Muscle of arm (tissue), 14 donors: Measurements from ENCODE around the gene AXIN2. TPM values are rescaled to one million over a fixed set of nuclear protein-coding genes. Genes with fewer than 3 reads are reported as not detected.

Source experiments
- DNase-seq: peaks from one replicate; pipeline ENCODE4 v3.0.0-alpha.2; 2013
- long read RNA-seq, 11 donors: transcript quantifications; one replicate each; lab custom pipeline, GENCODE V29; 2026
- polyA plus RNA-seq, 12 donors: library from polyadenylated mRNA; unstranded; fragments of 120-200 nt; gene quantifications; one replicate each; pipeline ENCODE4 v1.2.1, GENCODE V29; 2013; ENCODE audit not compliant: insufficient read length in 12 of 12

Gene AXIN2, protein sequence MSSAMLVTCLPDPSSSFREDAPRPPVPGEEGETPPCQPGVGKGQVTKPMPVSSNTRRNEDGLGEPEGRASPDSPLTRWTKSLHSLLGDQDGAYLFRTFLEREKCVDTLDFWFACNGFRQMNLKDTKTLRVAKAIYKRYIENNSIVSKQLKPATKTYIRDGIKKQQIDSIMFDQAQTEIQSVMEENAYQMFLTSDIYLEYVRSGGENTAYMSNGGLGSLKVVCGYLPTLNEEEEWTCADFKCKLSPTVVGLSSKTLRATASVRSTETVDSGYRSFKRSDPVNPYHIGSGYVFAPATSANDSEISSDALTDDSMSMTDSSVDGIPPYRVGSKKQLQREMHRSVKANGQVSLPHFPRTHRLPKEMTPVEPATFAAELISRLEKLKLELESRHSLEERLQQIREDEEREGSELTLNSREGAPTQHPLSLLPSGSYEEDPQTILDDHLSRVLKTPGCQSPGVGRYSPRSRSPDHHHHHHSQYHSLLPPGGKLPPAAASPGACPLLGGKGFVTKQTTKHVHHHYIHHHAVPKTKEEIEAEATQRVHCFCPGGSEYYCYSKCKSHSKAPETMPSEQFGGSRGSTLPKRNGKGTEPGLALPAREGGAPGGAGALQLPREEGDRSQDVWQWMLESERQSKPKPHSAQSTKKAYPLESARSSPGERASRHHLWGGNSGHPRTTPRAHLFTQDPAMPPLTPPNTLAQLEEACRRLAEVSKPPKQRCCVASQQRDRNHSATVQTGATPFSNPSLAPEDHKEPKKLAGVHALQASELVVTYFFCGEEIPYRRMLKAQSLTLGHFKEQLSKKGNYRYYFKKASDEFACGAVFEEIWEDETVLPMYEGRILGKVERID
- 10 to 100 TPM in 11 of 12 donors, not detected in 1; 11.0 to 40.4 (median 19.7) TPM for polyA plus RNA-seq
- long read RNA-seq, donor 1, partial matches to known transcripts: 0 of 1 reads
- long read RNA-seq, donor 1, other reads (novel, unspliced or antisense): 0 of 1 reads
- long read RNA-seq, donor 2, full-length matches to known transcripts: 3 of 3 reads
- long read RNA-seq, donor 2, partial matches to known transcripts: 0 of 3 reads
- long read RNA-seq, donor 2, other reads (novel, unspliced or antisense): 0 of 3 reads
- long read RNA-seq, donor 3: 0 reads
- long read RNA-seq, donor 4, partial matches to known transcripts: 0 of 1 reads
- long read RNA-seq, donor 4, other reads (novel, unspliced or antisense): 0 of 1 reads
- long read RNA-seq, donor 5, full-length matches to known transcripts: 1 of 8 reads
- long read RNA-seq, donor 5, partial matches to known transcripts: 7 of 8 reads
- long read RNA-seq, donor 5, other reads (novel, unspliced or antisense): 0 of 8 reads
- long read RNA-seq, donor 6, partial matches to known transcripts: 0 of 1 reads
- long read RNA-seq, donor 6, other reads (novel, unspliced or antisense): 0 of 1 reads
- long read RNA-seq, donor 7: 0 reads
- long read RNA-seq, donor 8, full-length matches to known transcripts: 1 of 1 reads
- long read RNA-seq, donor 8, partial matches to known transcripts: 0 of 1 reads
- long read RNA-seq, donor 8, other reads (novel, unspliced or antisense): 0 of 1 reads
- long read RNA-seq, donor 9: 0 reads
- long read RNA-seq, donor 10, partial matches to known transcripts: 0 of 1 reads
- long read RNA-seq, donor 10, other reads (novel, unspliced or antisense): 0 of 1 reads
- long read RNA-seq, donor 11, partial matches to known transcripts: 0 of 1 reads
- long read RNA-seq, donor 11, other reads (novel, unspliced or antisense): 0 of 1 reads

DNA sequence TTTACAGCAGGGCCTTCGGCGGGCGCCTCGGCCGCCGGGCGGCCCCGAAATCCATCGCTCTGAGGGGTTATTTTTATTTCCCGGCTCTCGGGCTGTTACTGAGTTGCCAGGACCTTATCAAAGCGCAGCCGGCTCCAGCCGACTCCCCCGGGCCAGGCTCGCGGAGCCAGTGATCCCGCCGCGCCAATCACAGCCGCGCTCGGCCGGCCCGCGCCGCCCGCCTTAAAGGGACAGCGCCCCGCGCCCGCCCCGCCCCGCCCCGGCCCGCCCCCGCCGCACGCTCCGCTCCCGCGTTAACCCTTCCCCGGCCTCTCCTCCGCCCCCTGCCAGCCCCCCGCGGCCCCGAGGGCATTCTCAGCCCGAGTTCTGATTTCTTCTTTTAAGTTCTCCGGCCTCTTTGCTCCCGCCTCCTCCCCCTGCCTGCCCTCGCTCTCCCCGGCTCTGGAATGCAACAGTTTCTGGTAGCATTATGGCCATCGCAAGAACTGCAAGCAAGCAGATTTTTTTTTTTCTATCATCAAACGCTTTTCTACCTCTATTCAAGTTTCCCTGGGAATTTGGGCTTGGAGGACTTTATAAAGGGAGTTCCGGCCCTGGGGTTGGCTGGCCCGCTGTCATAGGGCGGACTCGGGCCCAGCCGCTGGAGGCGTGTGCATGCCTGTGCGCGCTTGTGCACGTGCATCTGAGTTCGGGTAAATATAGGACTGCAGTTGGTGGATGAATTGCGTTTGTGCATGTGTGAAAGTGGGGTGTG, at the start of gene AXIN2:
AXIN2 (minus strand) TSS at position 197 of the 754 bp plus-strand sequence. CDS start 3,028 bp downstream, outside the sequence.
- DNase-seq: peak; percentile 88

DNA sequence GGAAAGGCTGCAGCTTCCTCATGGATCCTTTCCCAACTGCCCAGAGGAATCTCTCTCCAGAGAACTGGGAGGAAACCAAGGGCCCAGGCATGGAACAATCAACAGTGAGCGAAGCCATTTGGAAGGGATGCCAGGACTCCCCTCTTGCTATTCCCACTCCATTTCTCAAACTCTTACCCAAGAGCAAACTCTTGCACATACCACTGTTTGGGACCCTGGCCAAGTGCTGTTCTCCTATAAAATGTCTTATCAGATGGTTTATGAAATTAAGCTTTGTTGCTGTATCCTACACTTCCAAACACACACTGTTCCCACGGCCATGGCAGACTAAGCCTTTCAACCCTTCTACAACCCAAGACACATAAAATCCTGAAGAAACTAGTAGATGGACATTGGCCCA, 48.3 kb upstream of the AXIN2 start:
- DNase-seq: no peak

- no peak for DNase-seq
Observed at GRCh38 chr17:65609286-65609685, 47.8 kb upstream of the AXIN2 start.

DNA sequence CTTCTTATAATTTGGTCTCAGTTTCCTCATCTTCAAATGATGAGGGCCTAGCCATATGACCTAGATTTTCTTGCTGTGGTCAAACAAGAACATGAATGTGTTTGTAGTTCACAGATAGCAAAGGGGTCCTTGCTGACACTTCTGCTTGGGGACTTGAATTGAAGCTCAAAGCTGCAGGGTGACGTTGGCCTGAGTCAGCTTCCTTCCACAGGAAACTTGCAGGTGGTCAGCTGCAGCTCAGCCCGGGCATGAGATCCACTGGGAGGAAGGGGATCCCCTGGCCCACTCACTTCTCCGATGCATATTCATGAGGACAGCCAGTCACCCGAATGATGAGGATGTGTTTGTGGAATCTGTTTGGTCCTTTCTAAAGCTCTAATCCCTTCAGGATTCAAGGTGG, 42.6 kb upstream of the AXIN2 start:
- DNase-seq: no peak

DNA sequence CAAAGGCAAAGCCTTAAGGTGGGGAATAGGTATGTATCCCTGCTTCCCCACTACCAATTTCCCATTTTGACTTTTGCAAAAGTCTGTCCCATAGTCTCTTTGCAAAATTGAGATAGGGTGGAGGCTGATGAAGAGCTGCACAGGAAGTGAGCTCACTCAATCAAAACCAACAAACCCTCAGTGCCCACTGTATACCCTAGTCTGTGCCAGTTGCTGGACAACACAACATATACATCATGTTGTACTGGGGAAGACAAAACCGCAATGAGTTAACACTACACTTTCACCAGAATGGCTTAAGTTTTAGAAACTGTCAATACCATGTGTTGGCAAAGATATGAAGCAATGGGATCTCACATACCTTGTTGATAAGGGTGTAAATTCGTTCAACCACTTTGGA, 40.4 kb upstream of the AXIN2 start:
- no peak for DNase-seq

GRCh38 chr17:65601145-65601544, 39.7 kb upstream of the AXIN2 start:
- no peak for DNase-seq

DNA sequence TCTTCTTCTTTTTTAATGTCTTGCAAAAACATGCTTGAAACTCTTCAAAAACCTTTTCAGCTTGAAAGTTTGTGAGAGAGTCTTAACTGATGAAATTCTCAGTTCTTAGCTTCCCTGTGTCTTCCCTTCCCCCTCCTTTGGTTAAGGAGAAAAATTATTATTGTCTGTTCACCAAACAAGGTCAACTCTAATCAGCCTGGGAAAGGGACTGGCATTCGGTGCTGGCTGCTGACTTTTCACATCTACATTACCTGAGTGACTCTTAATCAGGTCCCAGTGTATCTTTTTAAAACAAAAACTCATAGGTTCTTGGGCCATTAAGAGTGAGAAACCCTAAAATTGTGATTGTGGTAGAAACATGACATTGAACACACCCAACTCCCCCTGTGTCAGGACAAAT, 39.1 kb upstream of the AXIN2 start:
- no peak for DNase-seq

GRCh38 chr17:65599650-65600049, 38.2 kb upstream of the AXIN2 start:
- no peak for DNase-seq

DNA sequence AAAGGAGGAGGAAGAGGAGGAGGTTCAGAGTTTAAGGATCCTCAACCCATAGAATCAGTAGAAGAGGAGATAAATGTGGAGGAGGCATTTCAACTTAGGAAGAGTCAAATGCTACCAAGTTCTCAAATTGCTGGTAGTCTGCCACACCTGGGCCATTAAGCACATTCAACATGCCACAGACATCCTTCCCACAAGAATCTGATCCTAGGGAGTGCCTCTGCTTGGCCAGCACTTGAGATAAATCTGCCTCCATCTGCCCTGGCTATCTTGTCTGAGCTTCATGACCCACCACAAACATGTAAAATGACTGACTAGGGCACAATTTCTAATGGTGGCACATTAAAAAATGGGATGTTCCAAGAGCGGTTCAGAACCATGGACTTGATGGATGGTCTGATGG, 37.3 kb upstream of the AXIN2 start:
- no peak for DNase-seq

- no peak for DNase-seq
Observed at GRCh38 chr17:65595071-65595656, 33.7 kb upstream of the AXIN2 start.

- DNase-seq: peak; percentile 20
Observed at GRCh38 chr17:65593855-65594845, 32.7 kb upstream of the AXIN2 start.

- no peak for DNase-seq
Observed at GRCh38 chr17:65593092-65593854, 31.8 kb upstream of the AXIN2 start.

GRCh38 chr17:65592125-65592965, 30.9 kb upstream of the AXIN2 start:
- DNase-seq: no peak

DNA sequence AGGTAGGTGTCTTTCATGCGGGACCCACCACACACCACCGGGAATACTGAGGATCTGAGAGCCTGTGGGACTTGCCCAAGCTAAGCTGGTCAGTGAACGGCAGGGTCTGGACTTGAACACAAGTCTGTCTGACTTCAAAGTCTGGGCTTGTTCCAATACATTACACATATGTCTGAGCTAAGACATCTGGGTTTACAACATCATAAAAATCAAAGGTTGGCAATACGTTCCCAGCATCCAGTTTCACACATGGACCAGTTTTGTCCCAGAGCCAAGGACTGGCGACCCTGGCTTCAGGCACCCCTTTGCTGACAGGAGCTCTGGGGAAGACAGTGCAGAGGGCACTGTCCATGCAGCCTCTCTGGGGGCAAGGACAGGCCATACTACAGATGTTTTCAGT, 27.9 kb upstream of the AXIN2 start:
- no peak for DNase-seq

DNA sequence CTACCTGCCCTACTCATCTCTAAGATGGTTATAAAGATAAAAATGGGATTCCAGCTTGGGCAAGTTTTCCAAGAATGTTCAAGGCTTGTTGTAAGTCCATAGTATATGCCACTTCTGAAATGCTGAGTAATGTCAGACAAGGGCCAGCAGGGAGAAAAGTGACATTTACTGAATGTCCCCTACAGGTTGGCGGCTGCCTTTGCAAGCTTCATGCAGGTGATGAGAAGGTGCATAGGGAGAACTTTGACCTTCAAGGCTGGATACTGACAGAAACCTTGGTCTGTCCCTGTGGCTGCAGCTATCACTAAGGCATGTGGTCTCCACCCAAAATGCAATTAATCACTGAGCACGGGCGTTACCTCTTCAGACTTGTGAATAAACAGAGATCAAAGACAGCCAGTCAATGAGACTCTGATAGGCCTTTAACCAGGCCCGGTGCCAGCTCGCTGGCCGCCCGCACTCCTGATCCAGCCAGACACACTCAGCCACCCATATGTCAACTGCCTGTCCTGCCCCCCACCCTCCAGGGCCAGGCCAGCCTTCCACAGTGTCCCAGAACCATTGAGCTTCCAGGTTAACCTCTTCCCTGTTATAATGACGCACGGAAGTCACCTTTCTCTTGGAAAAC, 26.8 kb upstream of the AXIN2 start:
- no peak for DNase-seq

- DNase-seq: no peak
Observed at GRCh38 chr17:65587534-65588180, 26.2 kb upstream of the AXIN2 start.
